Activated CD4-positive, alpha-beta T cell treated with anti-CD3 and anti-CD28 coated beads for 36 hours (primary cell): ENCODE data around the gene CCDC106. TPM values are rescaled to one million over a fixed set of nuclear protein-coding genes. Genes with fewer than 3 reads are reported as not detected.

ENCODE experiments used
- ATAC-seq: fragments of 200-7000 bp; cut with Tn5 transposase; one replicate; pipeline ENCODE4 v1.10.0; 2021; ENCODE audit warnings: mild to moderate bottlenecking, moderate library complexity
- CTCF ChIA-PET: fragments of 350-600 bp; sonication (Branson Sonifier 250); formaldehyde crosslinking; loops from one replicate; lab custom pipeline; 2021; ENCODE audit warnings: antibody characterized with exemption; lab: Charles Lee
- POLR2A ChIA-PET: fragments of 350-600 bp; sonication (Branson Sonifier 250); formaldehyde crosslinking; loops from one replicate; lab custom pipeline; 2021; ENCODE audit warnings: antibody characterized with exemption, inconsistent platforms; lab: Charles Lee
- DNase-seq: peaks from one replicate; pipeline ENCODE4 v3.0.0-alpha.2; 2020
- H3K27ac Mint-ChIP-seq: one replicate; pipeline ENCODE4 v1.8.0; 2021; ENCODE audit warnings: mixed read lengths
- H3K27me3 Mint-ChIP-seq: one replicate; pipeline ENCODE4 v1.8.0; 2021; ENCODE audit warnings: mixed read lengths
- H3K36me3 Mint-ChIP-seq: one replicate; pipeline ENCODE4 v1.8.0; 2021; ENCODE audit warnings: low read depth, mixed read lengths
- H3K4me1 Mint-ChIP-seq: one replicate; pipeline ENCODE4 v1.8.0; 2021; ENCODE audit warnings: mixed read lengths
- H3K4me3 Mint-ChIP-seq: one replicate; pipeline ENCODE4 v1.8.0; 2021; ENCODE audit warnings: mild to moderate bottlenecking, moderate library complexity, mixed read lengths
- H3K9me3 Mint-ChIP-seq: one replicate; pipeline ENCODE4 v1.8.0; 2021; ENCODE audit warnings: low read depth, mixed read lengths
- intact Hi-C, 2 experiments: fragments of 100-400 bp; cut with DNase I in 1 of 2; cut with micrococcal nuclease in 1 of 2; formaldehyde crosslinking; loops; one replicate each; pipeline versions ENCODE4 v1.14.2 to v1.15.1; 2022 to 2024; cut with DNase I, micrococcal nuclease
- total RNA-seq, 2 experiments: library from RNA; stranded (reverse); gene quantifications; one replicate each; pipeline ENCODE4 v1.2.3, GENCODE V29; 2021

Gene CCDC106
- total RNA-seq, 2 experiments from 2014 or later, result 6.2 to 6.3 TPM

DNA sequence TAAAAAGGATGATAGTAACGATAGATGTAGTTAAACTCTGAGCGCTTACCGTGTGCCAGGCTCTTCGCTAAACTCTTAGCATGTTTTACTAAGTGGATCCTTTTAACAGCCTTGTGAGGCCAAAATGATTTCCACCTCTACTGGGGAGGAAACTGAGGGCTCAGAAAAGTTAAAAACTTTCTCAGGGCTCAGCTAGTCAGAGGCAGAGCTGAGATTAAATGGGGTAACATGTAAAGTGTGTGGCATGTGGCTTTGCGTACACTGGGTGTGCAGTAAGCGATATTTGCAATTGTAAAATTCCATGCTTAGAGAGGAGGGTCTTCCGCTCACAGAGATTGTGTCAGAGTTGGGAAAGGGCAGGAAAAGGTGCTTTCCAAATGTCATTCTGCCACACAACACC is 8.5 kb downstream of the CCDC106 start:
- H3K4me1 Mint-ChIP-seq, result peaks cover 30% of the 10 kb centered on the region
- ChIA-PET CTCF (interaction anchor here (0.5 to 2.5 kb wide), 8 partner anchors 9 to 51 kb away, joined by 3 to 19 read pairs (median 3); partner anchors contain the start of genes CCDC106 and ZNF865), POLR2A (interaction anchor here (0.8 to 1.6 kb wide), 9 partner anchors 9 to 1208 kb away, joined by 3 to 14 read pairs (median 4); partner anchors contain the start of genes LENG8 and ZNF784)

GRCh38 chr19:55656988-55657747 is 9.2 kb downstream of the CCDC106 start:
- peak; percentile 52 for DNase-seq
- peak overlapping the region; percentile 86 for H3K4me3 Mint-ChIP-seq
- POLR2A ChIA-PET, result interaction anchor here (0.8 to 1.6 kb wide), 9 partner anchors 9 to 1208 kb away, joined by 3 to 14 read pairs (median 4); partner anchors contain the start of genes LENG8 and ZNF784

More for the DNA sequence above, 8.5 kb downstream of the CCDC106 start:
- Mint-ChIP-seq H3K9me3 (no peaks in the 10 kb centered on the region), H3K27me3 (no peaks in the 10 kb centered on the region), H3K27ac (peak overlapping the region; percentile 92), H3K36me3 (peaks cover 40% of the 10 kb centered on the region), H3K4me3 (peak overlapping the region; percentile 86)
- ATAC-seq (no peak), DNase-seq (no peak)
- intact Hi-C loops, result loop anchor here (2.0 to 10.0 kb wide), 2 partner anchors 14 to 1792 kb away; partner anchors contain the start of gene MYADM (in 1 of the 2)

GRCh38 chr19:55658846-55659459 is 10.9 kb downstream of the CCDC106 start:
- Mint-ChIP-seq H3K4me3 (no peak overlapping the region), H3K27me3 (no peaks in the 10 kb centered on the region), H3K9me3 (no peaks in the 10 kb centered on the region), H3K36me3 (peaks cover 60% of the 10 kb centered on the region), H3K4me1 (peaks cover 36% of the 10 kb centered on the region), H3K27ac (no peak overlapping the region)
- ChIA-PET POLR2A (no interaction called here), CTCF (interaction anchor here (1.7 kb wide), 1 partner anchor 12 kb away, joined by 5 read pairs; no protein-coding TSS in a partner anchor)
- no peak for ATAC-seq
- intact Hi-C loops, result loop anchor here in 1 of 2 experiments (10.0 kb wide), 1 partner anchor 1794 kb away; the partner anchor contains the start of gene MYADM
- DNase-seq, result no peak

More at GRCh38 chr19:55656988-55657747, 9.2 kb downstream of the CCDC106 start:
- intact Hi-C loops, result loop anchor here (2.0 to 10.0 kb wide), 2 partner anchors 14 to 1792 kb away; partner anchors contain the start of gene MYADM (in 1 of the 2)
- CTCF ChIA-PET, result interaction anchor here (0.6 to 2.5 kb wide), 8 partner anchors 9 to 51 kb away, joined by 3 to 19 read pairs (median 4); partner anchors contain the start of genes CCDC106 and ZNF865
- H3K27me3 Mint-ChIP-seq, result no peaks in the 10 kb centered on the region
- peak overlapping the region; percentile 92 for H3K27ac Mint-ChIP-seq
- H3K4me1 Mint-ChIP-seq, result peaks cover 31% of the 10 kb centered on the region
- ATAC-seq, result no peak
- no peaks in the 10 kb centered on the region for H3K9me3 Mint-ChIP-seq
- H3K36me3 Mint-ChIP-seq, result peaks cover 46% of the 10 kb centered on the region

GRCh38 chr19:55659822-55660221 is 11.8 kb downstream of the CCDC106 start:
- no peak for DNase-seq
- no peak for ATAC-seq
- Mint-ChIP-seq H3K27ac (peak overlapping the region; percentile 47), H3K4me3 (no peak overlapping the region), H3K9me3 (no peaks in the 10 kb centered on the region), H3K36me3 (peaks cover 67% of the 10 kb centered on the region), H3K4me1 (peaks cover 36% of the 10 kb centered on the region), H3K27me3 (no peaks in the 10 kb centered on the region)
- ChIA-PET CTCF (interaction anchor here (1.7 kb wide), 1 partner anchor 11 kb away, joined by 5 read pairs; no protein-coding TSS in a partner anchor), POLR2A (no interaction called here)
- intact Hi-C loops, result loop anchor here in 1 of 2 experiments (10.0 kb wide), 1 partner anchor 1795 kb away; the partner anchor contains the start of gene MYADM

GRCh38 chr19:55660404-55660803 is 12.4 kb downstream of the CCDC106 start:
- H3K36me3 Mint-ChIP-seq, result peaks cover 67% of the 10 kb centered on the region
- intact Hi-C loops, result no loop called here
- no peak overlapping the region for H3K27ac Mint-ChIP-seq
- ATAC-seq (no peak), DNase-seq (no peak)
- CTCF ChIA-PET, result interaction anchor here (1.7 kb wide), 1 partner anchor 11 kb away, joined by 5 read pairs; no protein-coding TSS in a partner anchor
- no peaks in the 10 kb centered on the region for H3K27me3 Mint-ChIP-seq
- peaks cover 36% of the 10 kb centered on the region for H3K4me1 Mint-ChIP-seq
- no peak overlapping the region for H3K4me3 Mint-ChIP-seq
- no peaks in the 10 kb centered on the region for H3K9me3 Mint-ChIP-seq
- POLR2A ChIA-PET, result no interaction called here

GRCh38 chr19:55660991-55661390 is 13.0 kb downstream of the CCDC106 start:
- no peak for ATAC-seq
- Mint-ChIP-seq H3K36me3 (peaks cover 64% of the 10 kb centered on the region), H3K27me3 (no peaks in the 10 kb centered on the region), H3K4me3 (no peak overlapping the region), H3K4me1 (peaks cover 36% of the 10 kb centered on the region), H3K9me3 (no peaks in the 10 kb centered on the region), H3K27ac (no peak overlapping the region)
- no peak for DNase-seq
- ChIA-PET CTCF (no interaction called here), POLR2A (no interaction called here)
- intact Hi-C loops, result no loop called here

- Mint-ChIP-seq H3K4me3 (no peak overlapping the region), H3K27ac (peak overlapping the region; percentile 21), H3K9me3 (no peaks in the 10 kb centered on the region), H3K27me3 (no peaks in the 10 kb centered on the region), H3K36me3 (peaks cover 59% of the 10 kb centered on the region), H3K4me1 (peaks cover 36% of the 10 kb centered on the region)
- CTCF ChIA-PET, result no interaction called here
- DNase-seq (no peak), ATAC-seq (no peak)
- intact Hi-C loops, result no loop called here
- POLR2A ChIA-PET, result no interaction called here
Measured at GRCh38 chr19:55661826-55662225, 13.8 kb downstream of the CCDC106 start.

- ATAC-seq (no peak), DNase-seq (no peak)
- intact Hi-C loops, result no loop called here
- Mint-ChIP-seq H3K4me1 (peaks cover 17% of the 10 kb centered on the region), H3K4me3 (no peak overlapping the region), H3K27ac (peak overlapping the region; percentile 26), H3K9me3 (no peaks in the 10 kb centered on the region), H3K27me3 (no peaks in the 10 kb centered on the region), H3K36me3 (peaks cover 57% of the 10 kb centered on the region)
- ChIA-PET CTCF (interaction anchor here (1.5 kb wide), 1 partner anchor 9 kb away, joined by 5 read pairs; the partner anchor contains the start of gene U2AF2), POLR2A (no interaction called here)
Measured at GRCh38 chr19:55663846-55664536, 16.0 kb downstream of the CCDC106 start.

DNA sequence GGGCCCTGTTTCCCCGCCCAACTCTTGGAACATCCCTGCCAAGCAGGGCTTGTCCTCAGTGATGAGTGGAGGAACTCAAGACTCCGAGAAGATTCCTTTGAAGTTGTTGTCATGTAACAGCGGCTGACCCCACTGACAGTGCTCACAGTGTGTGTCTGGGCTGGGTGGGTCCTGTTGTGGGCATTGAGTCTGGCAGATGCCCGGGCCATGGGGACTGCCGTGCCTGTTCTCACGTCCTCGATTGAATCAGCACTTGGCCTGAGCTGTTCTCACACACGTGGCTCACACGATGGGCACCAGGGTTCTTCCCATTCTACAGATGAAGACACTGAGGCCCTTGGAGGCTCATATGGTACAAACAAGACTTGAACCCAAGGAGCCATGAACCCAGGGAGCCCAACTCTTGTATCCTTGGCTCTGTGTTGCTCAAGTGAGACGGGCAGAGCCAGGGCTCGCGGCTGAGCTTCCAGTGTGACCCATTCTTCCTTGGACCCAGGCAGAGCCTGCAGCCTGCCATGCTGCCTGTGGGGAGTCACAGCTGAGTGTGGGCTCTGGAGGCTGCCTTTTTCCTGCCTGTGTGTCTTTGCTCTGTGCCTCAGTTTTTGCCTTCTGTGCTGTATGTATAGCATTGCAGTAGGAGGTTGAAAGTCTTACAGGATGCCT is 18.5 kb downstream of the CCDC106 start:
- POLR2A ChIA-PET, result interaction anchor here (0.8 kb wide), 2 partner anchors 9 to 10 kb away, joined by 3 to 5 read pairs; no protein-coding TSS in a partner anchor
- H3K27ac Mint-ChIP-seq, result no peak overlapping the region
- CTCF ChIA-PET, result no interaction called here

DNA sequence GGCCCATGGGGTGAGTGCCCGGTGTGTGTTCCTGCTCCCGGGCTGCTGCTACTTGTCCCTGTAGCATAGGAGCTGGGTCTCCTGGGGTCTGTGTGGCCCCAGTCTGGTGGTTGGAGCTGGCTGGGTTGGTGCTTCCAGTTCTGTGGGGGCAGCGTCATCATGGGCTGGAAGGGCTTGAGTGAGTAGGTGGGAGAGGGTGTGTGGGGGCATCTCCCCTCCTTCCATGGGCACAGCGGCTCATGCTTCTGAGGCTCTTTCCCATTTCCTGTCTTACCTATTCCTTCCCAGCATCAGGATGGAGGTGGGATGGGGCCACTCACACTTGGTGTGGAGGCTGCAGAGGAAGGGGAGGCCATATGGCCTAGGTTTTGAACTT is 19.0 kb downstream of the CCDC106 start:
- no peak overlapping the region for H3K4me3 Mint-ChIP-seq
- H3K4me1 Mint-ChIP-seq, result peaks cover 19% of the 10 kb centered on the region
- CTCF ChIA-PET, result no interaction called here
- no peaks in the 10 kb centered on the region for H3K9me3 Mint-ChIP-seq
- H3K27ac Mint-ChIP-seq, result no peak overlapping the region
- POLR2A ChIA-PET, result interaction anchor here (0.8 kb wide), 1 partner anchor 10 kb away, joined by 5 read pairs; no protein-coding TSS in a partner anchor
- DNase-seq, result no peak
- peaks cover 61% of the 10 kb centered on the region for H3K36me3 Mint-ChIP-seq
- intact Hi-C loops, result no loop called here
- no peaks in the 10 kb centered on the region for H3K27me3 Mint-ChIP-seq
- ATAC-seq, result no peak

More for the DNA sequence above, 18.5 kb downstream of the CCDC106 start:
- ATAC-seq (no peak), DNase-seq (no peak)
- Mint-ChIP-seq H3K36me3 (peaks cover 65% of the 10 kb centered on the region), H3K4me3 (no peak overlapping the region), H3K4me1 (peaks cover 20% of the 10 kb centered on the region), H3K27me3 (no peaks in the 10 kb centered on the region), H3K9me3 (no peaks in the 10 kb centered on the region)
- intact Hi-C loops, result no loop called here
